ENCODE measurements around the gene FCN1.

GRCh38 chr9:134871697-134872340 lies 45.9 kb downstream of the FCN1 start:
- TF ChIP-seq CTCF (IDR thresholded peaks at IDR 0.05) (no peak), POLR2A (IDR thresholded peaks at IDR 0.05) (no peak)
